COR-L47 (cell line): ENCODE data around the gene MMP3.

Experiments
- DNase-seq: peaks from one replicate; lab custom pipeline; 2025; lab: John Stamatoyannopoulos, UW

The MMP3 gene

DNA sequence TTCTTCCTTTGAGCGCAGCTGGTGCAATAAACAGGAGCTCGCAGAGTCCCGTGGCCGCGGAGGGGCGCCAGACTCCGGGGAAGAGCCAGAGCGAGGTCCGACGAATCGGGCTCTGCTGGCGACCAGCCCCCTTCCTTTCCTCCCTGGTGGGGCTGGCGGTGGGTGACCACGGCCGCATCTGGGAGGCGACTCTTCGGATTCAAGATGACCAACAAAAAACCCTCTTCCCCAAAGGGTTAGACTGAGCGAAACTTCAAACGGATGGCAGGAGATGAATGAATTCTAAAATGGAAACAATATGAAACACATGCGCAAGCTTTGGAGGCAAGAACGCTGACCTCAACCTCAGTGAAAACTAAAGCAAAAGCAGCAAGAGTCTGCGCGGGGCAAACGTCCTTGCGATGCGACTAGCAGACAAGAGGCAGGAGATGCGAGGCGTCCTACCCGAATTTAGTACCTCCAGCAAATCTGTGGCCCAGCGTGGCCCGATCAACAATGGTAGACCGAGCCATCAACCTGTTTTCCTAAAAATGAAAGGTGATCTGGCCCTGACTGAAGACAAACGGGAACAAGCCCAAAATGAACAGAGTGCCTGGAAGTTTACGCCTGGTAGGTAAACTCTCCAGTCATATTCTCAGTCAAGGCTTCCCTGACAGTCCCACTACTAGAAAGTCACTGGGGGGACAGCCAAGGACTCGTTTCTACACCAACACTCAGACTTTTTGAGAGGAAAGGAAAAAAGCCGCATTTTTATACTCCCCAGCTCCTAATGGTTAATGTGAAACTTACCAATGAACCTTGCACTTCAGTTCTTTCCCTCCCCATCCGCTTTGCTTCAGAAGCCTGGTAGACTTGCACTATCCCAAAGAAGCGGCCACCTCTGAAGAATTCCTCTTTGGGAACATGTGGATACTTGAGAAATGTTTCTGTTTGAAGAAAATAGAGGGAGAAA, 11.6 kb downstream of the MMP3 start:
- no peak for DNase-seq

DNA sequence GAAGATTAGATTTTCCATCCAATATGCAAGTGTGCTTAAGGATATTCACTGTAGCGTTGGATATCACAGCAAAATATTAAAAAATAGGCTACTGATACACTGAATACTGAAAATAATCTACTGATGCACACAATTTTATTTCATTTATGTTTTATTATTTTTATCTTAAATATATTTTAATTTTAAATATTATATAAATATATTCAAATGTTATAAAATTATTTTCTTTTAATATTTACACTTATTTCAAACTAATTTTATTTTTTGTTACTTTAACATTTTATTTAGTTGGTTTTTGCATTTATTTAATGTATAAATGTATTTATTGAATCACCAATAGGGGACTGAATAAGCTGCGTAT, 12.3 kb downstream of the MMP3 start:
- no peak for DNase-seq

DNA sequence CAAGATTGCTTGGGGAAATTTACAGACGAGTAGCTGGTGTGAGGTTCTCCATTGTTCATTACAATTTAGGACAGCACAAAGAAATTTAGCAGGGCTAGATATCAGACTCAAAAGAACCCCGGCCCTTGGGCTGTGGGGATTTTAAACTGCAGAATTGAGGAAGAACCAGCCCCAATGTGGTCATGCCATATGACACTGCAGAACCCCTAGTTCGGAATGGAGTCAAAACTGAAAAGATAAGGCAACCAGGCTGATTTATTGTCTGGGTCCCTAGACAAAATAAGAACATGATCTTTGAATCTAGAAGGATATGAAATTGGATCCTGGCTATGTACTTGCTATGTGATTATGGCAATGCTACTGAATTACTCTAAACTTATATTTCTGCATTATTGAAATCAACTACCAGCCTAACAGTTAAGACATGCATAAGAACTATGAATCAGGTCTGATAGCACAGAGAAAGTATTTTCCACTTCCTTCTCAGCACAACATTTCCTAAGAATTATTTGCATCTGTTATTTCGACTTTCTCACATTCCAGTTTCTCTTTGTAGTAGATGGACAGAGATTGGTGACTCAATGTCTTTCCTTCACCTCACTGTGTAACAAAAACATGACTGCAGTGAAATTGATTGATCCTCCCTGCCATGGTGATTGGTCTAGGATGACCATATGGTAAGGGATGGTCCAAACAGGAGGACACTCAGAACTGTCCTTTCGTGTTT, 13.2 kb downstream of the MMP3 start:
- DNase-seq, result no peak

DNA sequence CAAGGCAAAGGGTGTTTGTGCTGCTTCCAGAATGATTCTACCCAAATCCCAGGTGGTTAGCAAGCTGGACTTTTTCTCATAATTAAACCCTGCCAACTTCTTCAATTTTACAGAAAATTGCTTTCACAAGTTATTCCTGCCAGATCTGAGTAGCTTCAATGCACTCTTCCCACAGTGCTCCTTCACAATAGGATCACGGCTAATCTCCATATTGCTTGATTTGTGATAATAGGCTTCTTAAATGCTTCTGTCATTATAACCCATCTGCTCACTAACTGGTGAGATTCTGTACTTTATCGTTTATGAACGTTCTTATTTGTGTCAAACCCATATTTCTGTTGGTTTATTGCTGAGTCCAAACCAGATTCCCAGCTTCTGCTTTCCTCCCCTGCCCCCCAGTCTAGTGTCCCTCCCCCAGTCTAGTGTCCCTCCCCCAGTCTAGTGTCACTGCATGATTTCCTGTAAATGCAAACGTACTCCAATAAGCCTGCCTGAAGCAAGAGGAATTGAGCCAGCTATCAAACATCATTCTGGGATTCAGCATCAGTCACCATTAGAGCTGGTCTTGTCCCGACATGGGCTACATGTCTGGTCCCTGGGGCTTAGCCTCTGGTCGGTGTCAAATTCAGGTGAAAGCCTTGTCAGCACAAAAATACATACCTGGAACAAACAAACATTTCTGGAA, 14.0 kb downstream of the MMP3 start:
- no peak for DNase-seq

DNA sequence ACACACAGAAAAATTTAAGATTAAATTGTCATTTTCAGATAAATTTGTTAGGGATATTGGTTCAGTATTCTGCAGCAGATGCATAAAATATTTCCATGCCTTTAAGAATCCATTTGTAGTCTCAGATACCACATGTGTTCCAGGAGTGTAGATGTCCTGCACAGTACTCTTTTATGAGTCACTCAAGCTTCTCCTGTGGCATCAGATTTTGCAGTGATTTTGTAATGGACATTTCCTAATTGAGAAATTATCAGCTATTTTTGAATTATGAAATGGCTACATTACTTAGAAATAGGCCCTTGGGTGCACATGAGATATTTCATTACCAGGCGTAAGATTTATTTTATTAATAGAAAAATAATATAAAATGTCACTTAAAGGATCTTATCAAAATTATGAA, 18.9 kb downstream of the MMP3 start:
- no peak for DNase-seq

DNA sequence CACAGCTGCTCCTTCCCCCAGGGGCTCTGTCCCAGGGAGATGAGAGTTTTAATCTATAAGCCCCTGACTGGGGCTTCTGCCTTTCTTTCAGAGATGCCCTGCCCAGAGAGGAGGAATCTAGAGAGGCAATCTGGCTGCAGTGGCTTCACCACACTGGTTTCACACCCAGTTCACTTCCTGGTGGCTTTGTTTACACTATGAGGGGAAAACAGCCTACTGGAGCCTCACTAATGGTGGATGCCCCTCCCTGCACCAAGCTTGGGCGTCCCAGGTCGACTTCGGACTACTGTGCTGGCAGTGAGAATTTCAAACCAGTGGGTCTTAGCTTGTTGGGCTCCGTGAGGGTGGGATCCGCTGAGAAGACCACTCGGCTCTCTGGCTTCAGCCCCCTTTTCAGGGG, 23.9 kb downstream of the MMP3 start:
- DNase-seq, result no peak

DNA sequence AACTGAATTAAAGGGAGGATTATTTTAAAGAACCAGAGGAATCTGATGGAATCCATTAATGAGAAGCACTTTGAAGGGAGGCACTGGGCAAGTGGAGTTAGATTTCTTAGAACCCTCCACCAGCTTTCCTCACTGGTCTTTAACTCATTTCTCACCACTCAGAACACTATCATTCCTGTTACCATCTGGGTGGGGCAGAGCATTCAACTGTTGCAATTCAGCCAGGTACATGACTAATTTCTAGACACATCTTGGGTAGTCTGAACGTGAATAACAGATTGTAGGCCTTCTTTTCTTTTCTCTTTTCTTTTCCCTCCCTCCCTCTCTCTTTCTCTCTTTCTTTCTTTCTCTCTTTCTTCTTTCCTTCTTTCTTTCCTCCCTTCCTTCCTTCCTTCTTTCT, 29.9 kb downstream of the MMP3 start:
- DNase-seq, result no peak

DNA sequence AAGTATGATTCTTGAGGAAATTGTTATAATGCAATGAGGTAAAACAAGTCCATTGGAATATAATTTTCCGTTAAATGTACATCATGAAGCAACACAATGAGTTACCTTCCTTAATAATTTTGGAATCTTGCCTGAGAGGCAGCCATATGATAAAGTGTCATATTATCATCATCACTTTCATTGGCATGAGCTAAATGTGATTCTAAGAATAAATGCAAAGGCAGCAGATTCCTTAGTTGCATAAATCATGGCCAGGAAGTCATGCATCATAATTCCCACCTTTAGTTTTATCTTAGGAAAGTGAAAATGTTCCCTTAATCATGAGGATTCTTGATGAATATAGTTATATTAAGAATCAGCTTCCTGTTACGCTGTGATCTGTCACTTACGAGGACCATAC, 31.2 kb downstream of the MMP3 start:
- DNase-seq, result no peak

DNA sequence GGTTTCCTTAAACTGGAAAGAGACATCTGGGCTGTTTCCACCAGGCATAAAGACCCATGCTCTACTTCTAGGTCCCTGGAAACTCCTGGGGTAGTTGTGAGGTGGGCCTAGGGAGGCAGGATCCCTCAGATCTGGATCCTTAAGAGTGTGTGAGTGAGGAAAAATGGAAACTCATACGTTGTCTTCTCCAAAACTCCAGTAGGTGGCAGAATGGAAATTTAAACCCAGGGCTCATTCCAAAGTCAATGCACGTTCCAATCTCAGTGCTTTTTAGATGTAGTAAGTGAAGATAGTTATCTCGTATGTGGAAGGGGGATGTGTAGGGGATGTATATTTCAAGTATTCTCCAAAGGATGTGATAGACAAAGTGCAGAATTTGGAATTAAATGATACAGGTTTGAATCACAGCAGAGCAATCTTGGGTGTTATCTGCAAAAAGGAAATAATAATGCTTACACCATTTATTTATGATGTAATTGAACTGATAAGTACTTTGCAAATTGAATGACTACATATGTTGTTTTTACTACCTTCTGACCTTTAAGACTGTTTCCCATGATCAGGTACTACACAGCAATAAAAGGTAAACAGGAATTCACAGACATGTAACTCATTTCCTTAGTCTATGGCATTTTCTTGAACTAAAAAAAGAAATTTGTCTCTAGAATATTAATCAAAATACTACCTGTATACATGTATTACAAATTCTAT, 32.3 kb downstream of the MMP3 start:
- peak; percentile 24 for DNase-seq

DNA sequence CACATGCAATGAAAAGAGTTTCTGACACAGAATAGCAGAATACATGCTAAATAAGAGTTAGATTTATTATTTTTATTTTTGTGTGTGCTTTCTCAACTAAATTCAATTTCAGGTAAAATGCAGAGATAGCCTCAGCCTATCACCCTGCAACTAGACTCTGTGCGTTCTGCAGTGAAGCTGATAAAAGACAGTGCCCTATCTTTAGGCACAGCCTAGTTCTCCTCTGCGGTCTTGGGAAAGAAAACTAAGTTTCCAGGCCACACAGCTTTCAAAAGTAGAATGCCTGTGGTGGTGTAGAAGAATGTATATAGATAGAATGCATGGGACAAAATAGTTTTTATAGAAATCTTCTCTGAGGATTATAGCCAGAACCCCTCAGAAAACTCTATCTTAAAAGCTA, 33.4 kb downstream of the MMP3 start:
- DNase-seq, result no peak

DNA sequence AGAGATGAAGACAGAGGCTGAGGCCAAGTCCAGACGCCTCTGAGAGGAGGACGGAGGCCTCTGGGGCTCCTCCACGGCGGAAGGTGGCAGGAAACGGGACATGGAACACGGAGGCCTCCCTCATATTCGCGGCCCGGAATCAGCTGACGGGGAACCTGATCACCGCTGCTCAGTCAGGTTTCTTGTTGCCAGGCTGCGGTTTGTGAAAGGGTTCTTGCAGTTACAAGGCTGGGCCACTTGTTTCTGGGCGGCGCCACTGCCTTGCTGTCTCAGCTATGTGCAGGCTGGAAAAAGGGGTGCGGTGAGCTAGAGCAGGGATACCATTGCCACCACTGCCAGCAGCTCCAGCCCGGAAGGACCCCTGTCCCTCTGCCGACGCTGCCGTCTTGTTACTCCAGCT, 35.5 kb downstream of the MMP3 start:
- DNase-seq, result peak; percentile 11

DNA sequence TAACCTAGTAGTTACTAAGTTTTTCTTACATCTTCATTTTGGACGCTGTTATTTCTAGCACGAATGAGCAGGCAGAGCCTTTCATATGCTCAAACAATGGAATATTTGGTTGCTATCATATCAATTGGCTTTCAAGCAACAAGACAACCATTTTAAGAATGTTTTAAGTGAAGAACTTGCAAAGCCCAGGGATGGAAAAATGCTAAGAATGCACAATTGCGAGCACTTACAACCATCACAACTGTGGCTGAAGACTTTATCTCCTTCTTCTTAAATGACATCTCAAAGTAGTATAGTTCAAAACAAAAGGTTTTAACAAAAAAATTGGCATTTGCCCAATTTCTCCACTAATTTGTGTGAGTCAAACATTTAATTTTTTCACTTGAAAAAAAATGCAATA, 37.1 kb downstream of the MMP3 start:
- no peak for DNase-seq

DNA sequence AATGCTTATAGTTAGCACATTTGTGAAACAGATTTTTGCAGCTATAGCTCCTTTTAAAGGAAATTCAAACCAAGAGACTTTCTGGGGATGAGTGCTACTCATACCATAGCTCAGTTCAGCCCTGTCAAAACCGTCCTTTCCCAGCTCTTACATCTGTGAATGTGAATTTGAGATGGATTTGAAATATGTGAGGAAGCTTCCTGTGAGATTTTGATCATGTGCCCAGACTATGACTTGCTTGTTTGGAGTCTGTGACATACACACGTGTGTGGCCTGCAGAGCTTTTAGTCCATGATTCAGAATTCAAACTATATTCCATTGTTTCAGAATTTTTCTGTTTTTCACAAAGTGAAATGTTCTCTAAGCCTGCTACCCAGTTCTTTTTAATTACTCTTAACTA, 41.1 kb downstream of the MMP3 start:
- no peak for DNase-seq

DNA sequence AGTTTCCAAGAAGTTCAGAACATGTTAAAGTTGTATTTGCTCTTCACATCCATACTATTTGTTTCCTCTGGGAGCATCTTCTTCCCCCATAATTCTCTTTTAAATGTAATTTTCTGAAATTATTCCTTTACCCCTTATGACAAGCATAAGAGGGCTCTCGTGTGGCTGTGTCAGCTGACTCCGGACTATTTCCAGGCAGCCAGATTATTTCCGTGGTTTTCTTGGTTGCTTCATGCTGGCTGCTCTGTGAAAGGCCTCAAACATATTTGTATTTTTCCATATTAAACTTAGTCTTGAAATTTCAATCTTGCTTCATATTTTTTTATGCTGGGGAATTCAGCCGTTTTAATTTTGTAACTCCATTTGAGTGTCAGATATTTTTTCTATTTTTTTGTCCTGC, 42.6 kb downstream of the MMP3 start:
- no peak for DNase-seq

DNA sequence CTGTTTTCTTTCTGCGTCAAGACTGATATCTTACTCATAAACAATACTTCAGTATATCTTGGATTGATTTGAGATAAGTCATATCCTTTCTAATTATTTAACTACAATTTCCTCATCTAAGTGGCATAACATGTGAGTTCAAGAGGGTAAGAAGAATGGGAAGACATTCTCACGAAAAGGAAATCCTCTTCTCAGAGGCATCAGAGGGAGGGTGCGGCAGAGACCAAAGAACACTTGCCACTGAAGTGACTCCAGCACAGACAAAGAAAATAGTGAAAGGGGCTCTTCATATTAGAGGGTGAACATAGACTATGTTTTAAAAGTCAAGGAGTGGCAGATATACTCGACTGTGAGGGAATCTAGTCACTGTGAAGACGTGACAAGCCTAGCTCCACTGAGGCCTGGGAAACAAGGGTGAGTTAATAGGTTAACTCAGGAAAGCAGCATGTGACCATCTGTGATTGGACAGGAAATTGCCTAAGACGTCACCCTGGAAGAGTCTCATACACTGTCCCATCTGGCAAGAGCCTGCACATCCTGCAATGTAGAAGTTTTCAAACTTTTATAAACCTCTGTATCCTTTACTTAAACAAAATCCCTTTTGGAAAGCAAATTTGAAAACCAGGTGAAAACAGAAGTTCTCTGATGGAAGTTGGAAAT, 43.6 kb downstream of the MMP3 start:
- DNase-seq, result no peak

DNA sequence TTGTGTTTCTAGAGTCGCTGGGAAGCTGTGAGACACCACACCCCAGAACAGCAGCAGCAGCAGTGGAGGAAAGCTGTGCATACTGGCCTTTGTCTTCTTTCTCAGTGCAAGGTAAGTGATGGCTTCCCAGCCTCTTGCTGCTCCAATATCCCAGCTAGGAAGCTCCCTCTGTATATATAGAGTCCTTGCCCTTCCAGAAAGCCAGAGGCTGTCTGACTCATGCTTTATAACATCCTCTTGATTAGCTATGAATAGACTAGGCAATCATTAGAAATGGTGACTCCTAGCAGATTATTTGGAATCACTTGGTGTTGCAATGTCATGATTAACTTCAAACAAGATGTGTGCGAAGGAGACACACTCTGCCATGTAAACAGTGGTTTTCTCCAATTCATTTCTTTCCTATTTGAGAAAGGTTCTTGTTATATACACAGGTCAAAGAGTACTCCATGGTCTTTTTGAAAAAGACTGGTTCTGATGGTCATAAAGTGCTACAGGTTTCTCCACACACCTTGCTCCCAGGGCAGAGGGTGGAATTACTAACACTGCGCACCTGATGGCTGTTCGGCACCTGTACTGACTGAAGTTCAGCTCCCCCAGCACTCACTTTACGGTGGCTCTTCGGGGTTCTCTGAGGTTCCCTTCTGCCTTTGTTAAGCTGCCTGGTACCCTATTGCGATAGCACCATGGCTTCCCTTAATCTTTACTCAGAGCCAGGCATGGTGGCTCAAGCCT, 45.2 kb downstream of the MMP3 start, which contains the start of gene MMP1:
Gene MMP1, minus strand, starts transcription at position 149 of the 735 bp plus-strand sequence. Its CDS starts 68 bp downstream, at position 81.
- DNase-seq, result no peak

DNA sequence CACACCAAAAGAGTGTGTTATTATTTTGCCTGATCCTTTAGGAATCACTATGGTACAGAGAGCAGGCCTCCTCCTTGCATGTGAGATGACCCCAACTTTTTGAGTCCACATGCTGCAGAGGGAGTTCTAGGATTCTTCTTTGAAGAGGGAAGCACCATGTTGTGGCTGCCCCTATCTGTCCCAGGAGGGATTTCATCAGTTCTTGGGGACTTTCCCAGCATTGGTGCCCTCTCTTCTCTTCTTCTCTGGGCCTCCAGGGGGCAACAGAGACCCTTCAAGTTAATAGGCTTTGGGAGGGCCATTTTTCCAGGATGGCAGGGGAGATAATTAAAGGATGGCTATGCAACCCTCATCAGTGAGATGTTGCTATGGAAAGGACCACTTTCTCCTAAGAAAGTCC, 49.0 kb downstream of the MMP3 start:
- peak; percentile 9 for DNase-seq

DNA sequence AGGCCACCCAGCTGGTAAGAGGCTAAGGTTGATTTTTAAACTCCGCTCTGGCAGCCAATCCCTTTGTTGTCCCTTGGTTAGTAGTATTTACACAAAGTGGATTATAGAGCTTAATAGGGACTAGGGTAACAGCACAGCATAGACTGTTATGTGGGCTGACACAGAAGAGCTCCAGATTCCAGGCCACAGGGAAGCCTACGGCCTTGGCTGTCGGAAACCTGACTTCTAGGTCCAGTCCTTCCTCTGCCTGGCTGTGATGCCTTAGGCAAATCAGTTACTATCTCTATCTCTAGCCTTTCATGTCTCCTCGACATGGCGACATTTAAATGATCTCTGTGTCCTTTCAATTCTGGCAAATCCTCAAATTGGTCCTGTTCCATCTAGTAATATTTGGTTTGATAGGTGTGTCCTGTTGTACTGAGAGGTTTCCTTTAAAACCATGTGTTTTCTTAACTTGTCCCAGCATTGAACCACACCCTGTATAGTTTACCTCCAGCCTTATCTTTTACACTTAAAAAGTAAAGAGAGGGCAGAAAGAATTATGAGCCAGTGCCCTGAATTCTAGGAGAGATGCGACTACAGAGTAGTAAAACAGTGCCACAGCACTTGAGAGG, 49.6 kb downstream of the MMP3 start:
- DNase-seq, result no peak

DNA sequence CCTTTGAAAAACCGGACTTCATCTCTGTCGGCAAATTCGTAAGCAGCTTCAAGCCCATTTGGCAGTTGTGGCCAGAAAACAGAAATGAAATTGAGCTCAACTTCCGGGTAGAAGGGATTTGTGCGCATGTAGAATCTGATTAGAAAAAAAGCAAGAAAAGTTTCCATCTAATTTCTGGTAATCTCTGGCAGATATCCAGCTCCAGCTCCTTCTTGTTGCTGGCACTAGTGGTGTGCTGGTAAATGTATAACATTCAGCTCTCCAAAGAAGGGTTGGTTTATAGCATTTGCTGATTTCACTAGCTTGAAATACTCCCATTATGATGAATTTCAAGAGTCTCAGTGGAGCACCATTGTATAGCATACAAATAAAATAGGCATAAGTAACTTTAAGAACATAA, 50.8 kb downstream of the MMP3 start:
- no peak for DNase-seq

DNA sequence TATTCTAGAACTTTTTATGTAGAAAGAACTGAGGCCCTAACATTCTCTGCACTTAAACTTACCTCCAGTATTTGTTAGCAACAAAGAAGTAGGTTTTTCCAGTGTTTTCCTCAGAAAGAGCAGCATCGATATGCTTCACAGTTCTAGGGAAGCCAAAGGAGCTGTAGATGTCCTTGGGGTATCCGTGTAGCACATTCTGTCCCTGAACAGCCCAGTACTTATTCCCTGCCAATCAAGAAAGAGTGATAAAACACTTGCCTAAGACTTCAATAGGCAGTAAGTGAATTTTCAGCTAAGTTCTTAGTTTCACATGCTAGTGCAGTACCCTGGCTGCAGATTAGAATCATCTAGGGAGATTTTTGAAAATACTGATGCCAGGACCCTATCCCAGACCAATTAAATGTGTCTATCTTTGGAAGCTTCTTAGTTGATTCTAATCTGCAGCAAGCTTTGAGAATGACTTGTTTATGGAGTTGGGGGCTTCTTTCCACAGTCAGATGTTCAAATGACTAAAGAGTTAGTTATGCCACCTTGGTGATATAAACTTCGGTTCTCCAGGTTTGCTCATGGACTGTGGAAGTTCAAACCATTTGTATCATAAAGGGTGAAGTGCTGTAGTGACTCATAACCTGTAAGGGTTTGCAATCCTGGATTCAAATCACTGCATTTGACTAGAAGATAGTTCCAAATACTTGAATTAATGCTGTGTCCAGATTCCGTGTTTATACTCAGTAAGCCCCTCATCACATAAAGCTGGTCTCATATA, 52.0 kb downstream of the MMP3 start:
- no peak for DNase-seq
